ENCODE data around the gene UBE2E2.
"Not testable (repeated sequence)": the region's sequence is repeated elsewhere in the genome, so short reads cannot be mapped to it uniquely, and the experiment has no call there.

Gene UBE2E2

GRCh38 chr3:23202921-23203707, at the start of gene UBE2E2:
Gene UBE2E2 (plus strand): TSS chr3:23203327.
- peak; percentile 95 for DNase-seq (ENCODE audit: low spot score)

GRCh38 chr3:23153436-23153835, 49.7 kb upstream of the UBE2E2 start:
- no peak for DNase-seq (ENCODE audit: low spot score)

- DNase-seq (ENCODE audit: low spot score) = no peak
These were observed 45.8 kb upstream of the UBE2E2 start for GRCh38 chr3:23157331-23157730.

GRCh38 chr3:23159929-23160328, 43.2 kb upstream of the UBE2E2 start:
- peak; percentile 67 for DNase-seq (ENCODE audit: low spot score)

GRCh38 chr3:23161308-23161707, 41.8 kb upstream of the UBE2E2 start:
- no peak for DNase-seq (ENCODE audit: low spot score)

GRCh38 chr3:23161896-23162570, 41.1 kb upstream of the UBE2E2 start:
- DNase-seq (ENCODE audit: low spot score) = peak; percentile 9

- no peak for DNase-seq (ENCODE audit: low spot score)
These were observed 40.2 kb upstream of the UBE2E2 start for GRCh38 chr3:23162934-23163333.

GRCh38 chr3:23164746-23165145, 38.4 kb upstream of the UBE2E2 start:
- DNase-seq (ENCODE audit: low spot score) = no peak

- DNase-seq (ENCODE audit: low spot score) = no peak
These were observed 37.6 kb upstream of the UBE2E2 start for GRCh38 chr3:23165571-23165970.

- DNase-seq (ENCODE audit: low spot score) = no peak
These were observed 36.9 kb upstream of the UBE2E2 start for GRCh38 chr3:23166276-23166675.

- DNase-seq (ENCODE audit: low spot score) = no peak
These were observed 36.3 kb upstream of the UBE2E2 start for GRCh38 chr3:23166845-23167244.

GRCh38 chr3:23169551-23169950, 33.6 kb upstream of the UBE2E2 start:
- DNase-seq (ENCODE audit: low spot score) = no peak

GRCh38 chr3:23170291-23170690, 32.8 kb upstream of the UBE2E2 start:
- DNase-seq (ENCODE audit: low spot score) = no peak

GRCh38 chr3:23172059-23172458, 31.1 kb upstream of the UBE2E2 start:
- DNase-seq (ENCODE audit: low spot score) = no peak

GRCh38 chr3:23174426-23175039, 28.6 kb upstream of the UBE2E2 start:
- DNase-seq (ENCODE audit: low spot score) = no peak

- no peak for DNase-seq (ENCODE audit: low spot score)
These were observed 27.6 kb upstream of the UBE2E2 start for GRCh38 chr3:23175341-23176083.

GRCh38 chr3:23176839-23177238, 26.3 kb upstream of the UBE2E2 start:
- not testable (repeated sequence) for DNase-seq (ENCODE audit: low spot score)

GRCh38 chr3:23182996-23183513, 20.1 kb upstream of the UBE2E2 start:
- no peak for DNase-seq (ENCODE audit: low spot score)

- peak; percentile 39 for DNase-seq (ENCODE audit: low spot score)
These were observed 19.4 kb upstream of the UBE2E2 start for GRCh38 chr3:23183731-23184130.

GRCh38 chr3:23185861-23186260, 17.3 kb upstream of the UBE2E2 start:
- DNase-seq (ENCODE audit: low spot score) = no peak

GRCh38 chr3:23189187-23189586, 13.9 kb upstream of the UBE2E2 start:
- no peak for DNase-seq (ENCODE audit: low spot score)

GRCh38 chr3:23192816-23193215, 10.3 kb upstream of the UBE2E2 start:
- DNase-seq (ENCODE audit: low spot score) = no peak

Measured in AG08396 (cell line).